MM.1S (cell line): ENCODE results near the gene ZDHHC8.

Source experiments
- EZH2 ChIP-seq: fragments of 300-600 bp; sonication (generic); optimal IDR thresholded peaks from 2 replicates; pipeline ENCODE3; 2017; ENCODE audit warnings: low read depth, mild to moderate bottlenecking, antibody characterized with exemption, low read length, mixed read lengths
- TF ChIP-seq, protein P1 (sequence below): fragments of 300-600 bp; sonication (generic); IDR thresholded peaks from 2 replicates; pipeline ENCODE4 v1.5.1; 2016; ENCODE audit warnings: antibody characterized with exemption, low read length, mixed read lengths

DNA sequence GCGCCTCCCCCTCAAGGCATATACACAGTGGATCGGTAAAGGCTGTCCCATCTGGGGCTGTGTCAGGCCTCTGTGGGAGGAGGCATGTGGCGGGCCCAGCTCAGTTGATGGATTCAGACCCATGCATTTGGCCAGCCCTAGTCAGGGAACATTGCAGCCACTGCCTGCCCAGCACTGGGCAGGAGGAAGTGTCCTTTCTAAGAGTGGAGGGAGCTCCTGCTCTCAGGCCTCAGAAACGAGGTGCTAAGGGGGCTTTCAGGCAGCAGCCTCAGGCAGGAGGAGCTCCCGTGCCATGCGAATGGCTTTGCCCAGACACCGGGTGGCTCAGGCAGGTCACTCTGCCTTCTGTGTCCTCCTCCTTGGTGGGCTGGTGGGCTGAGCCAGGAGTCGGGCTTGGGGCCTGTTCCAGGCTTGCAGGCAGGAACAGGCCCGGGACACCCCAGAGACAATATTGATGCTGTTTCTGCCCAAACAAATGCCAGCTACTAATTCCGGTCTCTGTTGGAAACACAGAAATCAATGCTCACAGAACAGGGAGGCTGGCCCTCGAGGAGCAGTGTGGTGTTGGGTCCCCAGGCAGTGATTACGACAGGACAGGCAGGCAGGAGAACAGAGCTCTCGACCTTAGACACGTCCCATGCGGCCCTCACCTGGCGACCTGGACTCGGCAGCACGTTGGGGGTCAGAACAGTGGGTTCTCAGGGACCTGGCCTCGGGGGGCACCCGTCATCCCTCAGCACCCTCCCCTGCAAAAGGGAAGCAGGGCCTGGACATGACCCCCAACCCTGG lies 61.6 kb downstream of the ZDHHC8 start:
- TF ChIP-seq, protein P1, sequence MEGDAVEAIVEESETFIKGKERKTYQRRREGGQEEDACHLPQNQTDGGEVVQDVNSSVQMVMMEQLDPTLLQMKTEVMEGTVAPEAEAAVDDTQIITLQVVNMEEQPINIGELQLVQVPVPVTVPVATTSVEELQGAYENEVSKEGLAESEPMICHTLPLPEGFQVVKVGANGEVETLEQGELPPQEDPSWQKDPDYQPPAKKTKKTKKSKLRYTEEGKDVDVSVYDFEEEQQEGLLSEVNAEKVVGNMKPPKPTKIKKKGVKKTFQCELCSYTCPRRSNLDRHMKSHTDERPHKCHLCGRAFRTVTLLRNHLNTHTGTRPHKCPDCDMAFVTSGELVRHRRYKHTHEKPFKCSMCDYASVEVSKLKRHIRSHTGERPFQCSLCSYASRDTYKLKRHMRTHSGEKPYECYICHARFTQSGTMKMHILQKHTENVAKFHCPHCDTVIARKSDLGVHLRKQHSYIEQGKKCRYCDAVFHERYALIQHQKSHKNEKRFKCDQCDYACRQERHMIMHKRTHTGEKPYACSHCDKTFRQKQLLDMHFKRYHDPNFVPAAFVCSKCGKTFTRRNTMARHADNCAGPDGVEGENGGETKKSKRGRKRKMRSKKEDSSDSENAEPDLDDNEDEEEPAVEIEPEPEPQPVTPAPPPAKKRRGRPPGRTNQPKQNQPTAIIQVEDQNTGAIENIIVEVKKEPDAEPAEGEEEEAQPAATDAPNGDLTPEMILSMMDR = no peak
- no peak for TF ChIP-seq EZH2
